ENCODE measurements around the gene APOBEC2.

The APOBEC2 gene

DNA sequence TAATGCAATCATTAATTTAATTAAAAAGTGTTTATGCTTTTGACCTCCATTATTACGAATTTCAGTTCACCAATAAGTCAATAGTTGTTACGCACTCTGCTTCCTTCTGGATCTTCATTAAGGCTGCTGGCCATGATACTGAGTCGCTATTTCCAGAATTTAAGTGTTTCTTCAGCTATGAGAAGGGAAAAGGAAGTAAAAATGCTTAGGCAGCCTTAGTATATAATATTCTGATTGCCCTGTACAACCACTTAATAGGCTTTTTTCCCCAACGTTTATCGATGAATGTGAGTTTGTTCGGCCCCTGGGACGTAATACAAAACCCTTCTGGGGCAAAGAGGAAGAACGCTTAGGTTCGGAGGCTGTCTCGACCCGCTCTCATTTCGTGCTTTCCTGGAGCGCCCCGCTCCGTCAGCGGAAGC lies 18.5 kb downstream of the APOBEC2 start:
- H3K4me3 ChIP-seq (ENCODE audit: low read length) = peak overlapping the region; percentile 77
- H3K27ac ChIP-seq (ENCODE audit: low read length) = peak overlapping the region; percentile 92
- TF ChIP-seq, protein P1, sequence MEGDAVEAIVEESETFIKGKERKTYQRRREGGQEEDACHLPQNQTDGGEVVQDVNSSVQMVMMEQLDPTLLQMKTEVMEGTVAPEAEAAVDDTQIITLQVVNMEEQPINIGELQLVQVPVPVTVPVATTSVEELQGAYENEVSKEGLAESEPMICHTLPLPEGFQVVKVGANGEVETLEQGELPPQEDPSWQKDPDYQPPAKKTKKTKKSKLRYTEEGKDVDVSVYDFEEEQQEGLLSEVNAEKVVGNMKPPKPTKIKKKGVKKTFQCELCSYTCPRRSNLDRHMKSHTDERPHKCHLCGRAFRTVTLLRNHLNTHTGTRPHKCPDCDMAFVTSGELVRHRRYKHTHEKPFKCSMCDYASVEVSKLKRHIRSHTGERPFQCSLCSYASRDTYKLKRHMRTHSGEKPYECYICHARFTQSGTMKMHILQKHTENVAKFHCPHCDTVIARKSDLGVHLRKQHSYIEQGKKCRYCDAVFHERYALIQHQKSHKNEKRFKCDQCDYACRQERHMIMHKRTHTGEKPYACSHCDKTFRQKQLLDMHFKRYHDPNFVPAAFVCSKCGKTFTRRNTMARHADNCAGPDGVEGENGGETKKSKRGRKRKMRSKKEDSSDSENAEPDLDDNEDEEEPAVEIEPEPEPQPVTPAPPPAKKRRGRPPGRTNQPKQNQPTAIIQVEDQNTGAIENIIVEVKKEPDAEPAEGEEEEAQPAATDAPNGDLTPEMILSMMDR (IDR thresholded peaks at IDR 0.05; ENCODE audit: low read depth, low read length) = 0 out of 2 replicates have a peak, but pooled peaks have one; percentile 16
- no peak for TF ChIP-seq EZH2phosphoT487 (IDR thresholded peaks at IDR 0.05; ENCODE audit: low read depth)
- no peaks in the 10 kb centered on the region for H3K27me3 ChIP-seq (ENCODE audit: low read depth, low read length)
- H3K4me1 ChIP-seq (ENCODE audit: low read length) = peaks cover 28% of the 10 kb centered on the region
- 0 out of 2 replicates have a peak overlapping the region, but pooled peaks have one; percentile 22 for H2AFZ ChIP-seq (ENCODE audit: low read depth, low read length)
- peak overlapping the region; percentile 93 for H3K9ac ChIP-seq (ENCODE audit: low read length)
- peaks cover 44% of the 10 kb centered on the region for H3K79me2 ChIP-seq (ENCODE audit: low read length)
- peaks cover 25% of the 10 kb centered on the region for H3K36me3 ChIP-seq (replicated peaks; ENCODE audit: low read depth, low read length)
- H4K20me1 ChIP-seq (ENCODE audit: insufficient read depth, low read length) = peaks cover 27% of the 10 kb centered on the region
- peak overlapping the region; percentile 67 for H3K4me2 ChIP-seq (ENCODE audit: low read length)
- no peaks in the 10 kb centered on the region for H3K9me3 ChIP-seq (ENCODE audit: insufficient read depth, low read length)

DNA sequence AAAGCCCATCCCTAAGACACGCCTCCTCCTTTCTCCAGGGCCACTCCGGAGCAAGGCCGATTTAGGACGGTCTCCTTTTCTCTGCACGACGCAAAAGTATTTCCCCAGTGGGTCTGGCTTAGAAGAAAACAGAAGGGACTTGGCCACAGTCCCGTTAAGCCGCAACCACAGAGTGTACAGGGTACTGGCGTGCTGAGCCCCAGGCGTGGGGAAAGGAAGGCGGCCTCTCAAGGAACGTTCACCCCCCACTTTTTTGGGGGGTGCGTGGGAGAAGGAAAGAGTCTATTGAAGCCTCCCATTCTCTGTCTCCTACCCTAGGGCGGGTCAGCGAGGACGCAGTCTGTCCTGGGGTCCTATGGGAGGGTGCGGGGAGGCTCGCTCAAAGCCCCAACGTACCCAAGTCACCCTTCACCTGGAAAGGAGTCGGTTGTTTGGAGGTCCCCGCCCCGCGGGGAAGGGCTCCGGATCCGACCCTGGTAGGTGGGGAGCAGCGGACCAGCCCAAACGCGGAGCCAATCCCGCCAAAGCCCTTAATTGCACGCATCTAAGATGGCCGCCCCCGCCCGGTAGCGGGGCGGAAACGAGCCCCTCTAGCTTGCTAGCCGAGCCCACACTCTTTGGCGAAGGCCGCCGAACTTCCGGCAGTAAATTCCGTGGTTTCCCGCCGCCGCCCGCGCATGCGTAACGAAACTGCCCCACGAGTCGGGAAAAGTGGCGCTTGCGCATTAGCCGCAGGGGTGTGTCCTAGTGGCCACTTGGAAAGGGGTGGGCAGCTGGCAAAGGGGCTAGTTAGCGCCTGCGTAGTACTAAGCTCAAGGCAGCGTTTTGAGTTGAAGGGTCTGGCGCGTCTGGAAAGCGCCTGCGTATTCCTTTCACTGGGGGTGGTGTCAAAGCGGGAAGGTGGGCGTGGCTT lies 19.2 kb downstream of the APOBEC2 start, which contains the start of gene OARD1:
OARD1 (minus strand) TSS at position 434 of the 913 bp plus-strand sequence. CDS start 722 bp downstream, outside the sequence.
- peak within 1 kb of the TSS; percentile 52 for H2AFZ ChIP-seq (ENCODE audit: low read depth, low read length)
- H3K27me3 ChIP-seq (ENCODE audit: low read depth, low read length) = no peaks in the 10 kb centered on the region
- no peaks in the 10 kb centered on the region for H3K9me3 ChIP-seq (ENCODE audit: insufficient read depth, low read length)
- TF ChIP-seq, protein P1 (IDR thresholded peaks at IDR 0.05; ENCODE audit: low read depth, low read length) = no peak
- no peak for TF ChIP-seq EZH2phosphoT487 (IDR thresholded peaks at IDR 0.05; ENCODE audit: low read depth)
- H3K27ac ChIP-seq (ENCODE audit: low read length) = peak within 1 kb of the TSS; percentile 92
- peak within 1 kb of the TSS; percentile 77 for H3K4me3 ChIP-seq (ENCODE audit: low read length)
- peaks cover 32% of the 10 kb centered on the region for H4K20me1 ChIP-seq (ENCODE audit: insufficient read depth, low read length)
- peak within 1 kb of the TSS; percentile 97 for H3K9ac ChIP-seq (ENCODE audit: low read length)
- H3K4me2 ChIP-seq (ENCODE audit: low read length) = peak within 1 kb of the TSS; percentile 96
- peaks cover 51% of the 10 kb centered on the region for H3K79me2 ChIP-seq (ENCODE audit: low read length)
- H3K36me3 ChIP-seq (replicated peaks; ENCODE audit: low read depth, low read length) = peaks cover 20% of the 10 kb centered on the region
- peaks cover 31% of the 10 kb centered on the region for H3K4me1 ChIP-seq (ENCODE audit: low read length)

DNA sequence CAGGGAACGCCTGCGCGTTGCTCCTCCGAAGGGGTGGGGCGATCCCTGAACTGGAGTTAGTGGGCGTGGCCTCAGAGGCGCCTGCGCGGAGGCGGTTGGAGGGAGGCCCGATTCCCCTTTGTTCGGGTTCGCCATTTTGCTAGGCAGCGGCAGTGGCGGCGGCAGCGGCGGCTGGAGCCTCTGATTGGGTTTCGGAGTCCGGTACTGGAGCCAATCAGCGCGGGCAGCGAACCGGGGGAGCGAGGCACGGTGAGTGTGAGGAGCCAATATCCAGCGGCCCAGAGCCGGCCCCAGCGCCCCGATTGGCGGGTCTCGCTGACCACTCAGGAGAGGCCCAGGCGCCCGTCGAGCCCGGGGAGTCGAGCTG lies 19.8 kb downstream of the APOBEC2 start, which contains the start of gene NFYA:
NFYA (plus strand) TSS at position 139 of the 367 bp plus-strand sequence. CDS start 6,116 bp downstream, outside the sequence.
- H3K36me3 ChIP-seq (replicated peaks; ENCODE audit: low read depth, low read length) = peaks cover 14% of the 10 kb centered on the region
- peak within 1 kb of the TSS; percentile 97 for H3K9ac ChIP-seq (ENCODE audit: low read length)
- H3K4me3 ChIP-seq (ENCODE audit: low read length) = peak within 1 kb of the TSS; percentile 77
- peaks cover 57% of the 10 kb centered on the region for H3K79me2 ChIP-seq (ENCODE audit: low read length)
- H3K4me2 ChIP-seq (ENCODE audit: low read length) = peak within 1 kb of the TSS; percentile 96
- peak within 1 kb of the TSS; percentile 92 for H3K27ac ChIP-seq (ENCODE audit: low read length)
- H3K9me3 ChIP-seq (ENCODE audit: insufficient read depth, low read length) = no peaks in the 10 kb centered on the region
- H3K27me3 ChIP-seq (ENCODE audit: low read depth, low read length) = no peaks in the 10 kb centered on the region
- TF ChIP-seq, protein P1 (IDR thresholded peaks at IDR 0.05; ENCODE audit: low read depth, low read length) = no peak
- no peak for TF ChIP-seq EZH2phosphoT487 (IDR thresholded peaks at IDR 0.05; ENCODE audit: low read depth)
- peaks cover 31% of the 10 kb centered on the region for H3K4me1 ChIP-seq (ENCODE audit: low read length)
- peak within 1 kb of the TSS; percentile 52 for H2AFZ ChIP-seq (ENCODE audit: low read depth, low read length)
- H4K20me1 ChIP-seq (ENCODE audit: insufficient read depth, low read length) = peaks cover 37% of the 10 kb centered on the region

All from OCI-LY3 (cell line).